SIG-M5 (cell line): ENCODE data around the gene AXIN1.
"Not testable (repeated sequence)": the region's sequence is repeated elsewhere in the genome, so short reads cannot be mapped to it uniquely, and the experiment has no call there.

Experiments used
- DNase-seq: peaks from one replicate; lab custom pipeline; 2025; lab: John Stamatoyannopoulos, UW

Gene AXIN1

GRCh38 chr16:381789-382717 lies 29.5 kb upstream of the AXIN1 start, which contains the start of gene PGAP6:
PGAP6 (minus strand) TSS chr16:381978; CDS start chr16:381821, 157 bp downstream.
- DNase-seq: no peak

- no peak for DNase-seq
These were observed 28.7 kb upstream of the AXIN1 start for GRCh38 chr16:381012-381788.

GRCh38 chr16:380762-381011 lies 28.2 kb upstream of the AXIN1 start:
- DNase-seq: no peak

GRCh38 chr16:379961-380761 lies 27.6 kb upstream of the AXIN1 start:
- no peak for DNase-seq

DNA sequence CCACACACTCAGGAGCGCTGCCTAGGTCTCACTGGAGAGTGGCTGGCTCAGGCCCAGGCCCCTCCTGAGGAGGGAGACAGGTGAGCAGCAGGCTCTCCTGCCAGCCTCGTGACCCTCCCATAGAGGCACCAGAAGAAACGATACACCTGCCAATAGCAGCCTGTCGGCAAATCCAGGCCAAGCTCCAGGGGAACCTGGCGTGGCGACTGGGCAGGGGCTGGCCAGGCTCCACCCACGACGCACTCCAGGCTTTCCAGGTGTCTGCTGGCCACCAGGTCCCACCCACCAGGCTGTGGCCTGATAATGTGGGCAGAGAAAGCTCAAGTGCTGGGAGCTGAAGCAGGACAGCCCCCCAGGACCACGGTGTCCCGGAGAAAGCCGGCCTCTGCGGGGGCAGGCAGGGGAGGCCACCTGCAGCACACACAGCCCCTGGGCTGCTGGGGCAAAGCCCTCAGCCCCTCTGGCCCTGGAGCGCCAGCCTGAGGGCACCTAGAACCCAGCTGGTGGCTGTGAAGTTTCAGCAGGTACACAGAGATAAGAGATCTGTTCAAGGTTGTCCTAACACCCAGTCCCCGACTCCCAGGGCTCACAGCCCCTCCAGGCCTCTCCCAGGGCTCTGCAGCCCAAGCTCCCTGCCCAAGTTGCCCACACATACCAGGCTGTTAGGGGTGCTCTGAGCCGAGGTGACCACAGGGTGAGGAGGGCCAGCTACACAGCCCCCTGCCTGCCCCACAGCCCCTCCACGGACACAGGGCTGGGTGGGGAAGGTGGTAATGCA lies 26.8 kb upstream of the AXIN1 start:
- no peak for DNase-seq

- no peak for DNase-seq
These were observed 26.3 kb upstream of the AXIN1 start for GRCh38 chr16:378821-379182.

GRCh38 chr16:378113-378820 lies 25.7 kb upstream of the AXIN1 start:
- not testable (repeated sequence) for DNase-seq

- no peak for DNase-seq
These were observed 25.0 kb upstream of the AXIN1 start for GRCh38 chr16:377419-377951.

- no peak for DNase-seq
These were observed 24.4 kb upstream of the AXIN1 start for GRCh38 chr16:376817-377418.

- no peak for DNase-seq
These were observed 23.6 kb upstream of the AXIN1 start for GRCh38 chr16:375927-376816.

DNA sequence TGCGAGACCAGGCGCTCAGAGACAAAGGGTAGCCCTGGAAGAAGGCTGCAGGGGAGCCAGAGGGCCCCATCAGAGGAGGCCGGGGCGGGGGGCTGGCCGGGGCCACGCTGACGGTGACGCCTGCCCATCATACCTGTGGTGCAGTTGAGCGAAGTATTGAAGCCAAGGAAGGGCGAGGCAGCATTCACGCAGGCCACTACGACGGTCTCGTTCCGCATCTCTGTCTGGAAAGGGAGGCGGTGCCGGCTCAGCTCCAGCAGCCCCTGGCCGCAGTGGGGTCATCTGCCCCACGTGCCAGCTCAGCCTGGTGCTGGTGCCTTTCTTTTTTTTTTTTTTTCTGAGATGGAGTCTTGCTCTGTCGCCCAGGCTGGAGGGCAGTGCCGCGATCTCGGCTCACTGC lies 22.7 kb upstream of the AXIN1 start:
- DNase-seq: no peak

- no peak for DNase-seq
These were observed 22.0 kb upstream of the AXIN1 start for GRCh38 chr16:374616-374926.

GRCh38 chr16:373848-374615 lies 21.5 kb upstream of the AXIN1 start:
- no peak for DNase-seq

- no peak for DNase-seq
These were observed 20.6 kb upstream of the AXIN1 start for GRCh38 chr16:373020-373598.

DNA sequence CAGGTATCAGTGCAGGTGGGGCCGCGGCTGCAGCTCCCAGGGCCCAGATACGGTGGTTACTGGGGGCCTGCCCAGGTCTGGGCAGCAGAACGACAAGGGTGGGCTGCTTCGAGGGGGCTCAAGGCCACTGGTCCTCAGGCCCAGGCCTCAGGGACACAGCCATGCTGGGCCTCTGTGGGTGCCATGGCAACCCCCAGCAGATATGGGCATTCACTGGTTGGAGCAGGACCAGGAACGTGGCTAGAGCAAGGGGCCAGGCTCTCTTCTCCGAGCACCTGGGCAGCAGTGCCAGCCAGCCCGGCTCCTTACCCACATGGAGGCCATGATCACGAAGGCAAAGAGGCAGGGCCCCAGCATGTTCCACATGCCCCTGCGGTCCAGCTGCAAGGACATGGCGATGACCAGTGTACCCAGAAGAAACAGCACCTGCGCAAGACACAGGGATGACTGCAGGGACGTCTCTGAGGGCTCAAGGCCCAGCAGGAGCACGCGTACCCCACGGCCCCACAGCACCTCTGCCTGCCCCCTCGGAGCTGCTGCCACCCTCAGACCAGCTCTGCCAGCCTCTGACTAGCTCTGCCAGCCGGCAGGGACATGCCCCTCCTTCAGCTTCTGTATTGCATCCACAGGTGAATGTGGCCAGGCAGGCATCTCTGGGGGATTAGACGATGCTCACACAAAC lies 19.9 kb upstream of the AXIN1 start:
- DNase-seq: no peak

GRCh38 chr16:371515-372301 lies 19.2 kb upstream of the AXIN1 start:
- DNase-seq: no peak

DNA sequence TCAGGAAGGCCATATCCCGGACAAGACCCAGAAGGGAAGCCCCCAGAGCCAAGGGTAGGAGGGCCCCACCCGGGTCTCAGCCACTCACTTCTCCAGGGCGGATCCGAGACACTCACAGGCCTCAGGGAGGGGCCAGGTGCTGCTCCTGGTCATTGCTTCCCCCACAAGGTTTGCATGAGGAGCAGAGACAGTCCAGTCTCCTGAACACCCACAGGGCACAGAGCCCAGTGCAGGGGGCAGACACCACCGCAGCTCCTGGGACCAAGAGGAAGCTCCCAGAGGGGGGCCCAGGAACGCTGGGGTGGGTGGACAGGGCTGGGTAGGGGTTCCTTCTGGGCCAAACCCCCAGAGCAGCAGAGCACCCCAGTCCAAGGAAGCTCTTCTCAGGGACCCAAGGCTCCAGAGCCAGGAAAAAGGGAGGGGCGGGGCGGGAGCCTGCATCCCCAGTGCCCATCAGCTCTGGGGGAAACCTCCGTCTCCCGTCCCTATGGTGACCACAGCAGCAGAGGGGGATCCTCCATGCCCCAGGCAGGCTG lies 18.5 kb upstream of the AXIN1 start:
- DNase-seq: no peak
